Skin of body (tissue), 2 donors: Measurements from ENCODE around the gene GRIN3B. TPM values are rescaled to one million over a fixed set of nuclear protein-coding genes. Genes with fewer than 3 reads are reported as not detected.

ENCODE experiments used
- DNase-seq: peaks from one replicate; lab custom pipeline; 2025; lab: John Stamatoyannopoulos, UW
- total RNA-seq: library from RNA; depleted of rRNA; stranded (reverse); fragments of >200 nt; gene quantifications from one replicate; pipeline ENCODE4 v1.2.3, GENCODE V29; 2014

The GRIN3B gene
- total RNA-seq, 1 donor from 2014 or later = 0.20 TPM

DNA sequence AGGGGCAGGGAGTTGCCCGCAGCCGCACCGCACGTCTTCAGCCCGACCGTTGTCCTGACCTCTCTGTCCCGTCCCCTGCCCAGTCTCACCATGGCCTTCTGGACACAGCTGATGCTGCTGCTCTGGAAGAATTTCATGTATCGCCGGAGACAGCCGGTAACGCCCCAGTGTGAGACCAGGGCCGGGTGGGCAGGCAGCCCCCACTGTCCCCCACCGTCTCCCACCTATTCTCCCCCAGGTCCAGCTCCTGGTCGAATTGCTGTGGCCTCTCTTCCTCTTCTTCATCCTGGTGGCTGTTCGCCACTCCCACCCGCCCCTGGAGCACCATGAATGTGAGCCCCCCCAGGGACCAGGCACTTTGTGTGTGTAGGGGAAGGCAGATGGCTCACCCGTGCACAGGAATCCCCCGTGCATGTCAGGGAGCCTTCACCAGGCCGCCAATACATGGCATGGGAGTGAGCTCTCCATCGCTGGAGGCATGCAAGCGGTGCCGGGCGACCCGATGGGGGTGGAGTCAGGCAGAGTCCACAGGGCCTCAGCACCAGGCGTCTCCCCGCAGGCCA is 41.1 kb downstream of the GRIN3B start:
- no peak for DNase-seq

DNA sequence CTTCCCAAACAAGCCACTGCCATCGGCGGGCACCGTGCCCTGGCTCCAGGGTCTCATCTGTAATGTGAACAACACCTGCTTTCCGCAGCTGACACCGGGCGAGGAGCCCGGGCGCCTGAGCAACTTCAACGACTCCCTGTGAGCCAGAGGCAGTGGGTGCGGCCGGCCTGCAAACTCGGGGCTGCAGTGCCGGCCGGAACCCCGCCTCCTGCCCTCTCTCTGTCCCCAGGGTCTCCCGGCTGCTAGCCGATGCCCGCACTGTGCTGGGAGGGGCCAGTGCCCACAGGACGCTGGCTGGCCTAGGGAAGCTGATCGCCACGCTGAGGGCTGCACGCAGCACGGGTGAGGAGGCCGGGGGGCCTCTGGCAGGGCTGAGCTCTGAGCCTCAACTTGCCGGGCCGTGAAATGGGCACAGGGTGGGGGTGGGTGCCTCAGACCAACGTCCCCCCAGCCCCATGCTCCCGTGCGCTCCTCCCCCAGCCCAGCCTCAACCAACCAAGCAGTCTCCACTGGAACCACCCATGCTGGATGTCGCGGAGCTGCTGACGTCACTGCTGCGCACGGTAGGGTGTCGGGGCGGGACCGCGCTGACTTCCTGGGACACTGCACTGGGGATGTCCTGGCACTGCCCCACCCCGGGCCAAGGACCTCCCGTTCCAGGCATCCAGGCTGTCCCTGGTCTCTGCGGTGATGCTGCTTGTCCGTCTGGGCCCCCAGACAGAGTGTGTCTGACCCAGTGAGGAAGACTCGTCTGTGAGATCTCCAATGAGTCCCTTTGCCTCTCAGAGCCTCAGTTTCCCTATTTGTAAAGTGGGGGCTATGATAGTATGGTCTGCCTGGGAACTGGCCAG is 41.8 kb downstream of the GRIN3B start:
- DNase-seq = no peak

DNA sequence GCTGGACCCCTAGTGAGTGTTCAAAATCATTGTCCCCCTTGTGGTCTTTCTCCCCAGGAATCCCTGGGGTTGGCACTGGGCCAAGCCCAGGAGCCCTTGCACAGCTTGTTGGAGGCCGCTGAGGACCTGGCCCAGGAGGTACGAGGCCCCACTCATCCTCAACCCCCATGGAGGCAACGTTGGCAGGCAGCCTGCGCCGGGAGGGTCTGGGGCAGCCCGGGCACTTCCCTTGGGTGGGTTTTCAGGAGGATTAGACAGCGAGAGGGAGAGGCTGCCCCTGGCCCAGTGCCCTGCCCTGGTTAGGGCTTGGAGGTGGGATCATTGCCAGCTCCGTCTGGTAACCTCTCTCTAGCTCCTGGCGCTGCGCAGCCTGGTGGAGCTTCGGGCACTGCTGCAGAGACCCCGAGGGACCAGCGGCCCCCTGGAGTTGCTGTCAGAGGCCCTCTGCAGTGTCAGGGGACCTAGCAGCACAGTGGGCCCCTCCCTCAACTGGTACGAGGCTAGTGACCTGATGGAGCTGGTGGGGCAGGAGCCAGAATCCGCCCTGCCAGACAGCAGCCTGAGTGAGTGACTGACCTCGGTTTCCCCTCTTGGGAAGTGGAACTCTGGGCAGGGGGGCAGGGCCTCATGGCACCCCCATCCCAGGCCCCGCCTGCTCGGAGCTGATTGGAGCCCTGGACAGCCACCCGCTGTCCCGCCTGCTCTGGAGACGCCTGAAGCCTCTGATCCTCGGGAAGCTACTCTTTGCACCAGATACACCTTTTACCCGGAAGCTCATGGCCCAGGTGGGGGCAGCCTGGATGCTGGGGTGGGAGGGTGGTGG is 42.7 kb downstream of the GRIN3B start:
- no peak for DNase-seq

- no peak for DNase-seq
Measured at GRCh38 chr19:1045247-1045603, 45.0 kb downstream of the GRIN3B start.

DNA sequence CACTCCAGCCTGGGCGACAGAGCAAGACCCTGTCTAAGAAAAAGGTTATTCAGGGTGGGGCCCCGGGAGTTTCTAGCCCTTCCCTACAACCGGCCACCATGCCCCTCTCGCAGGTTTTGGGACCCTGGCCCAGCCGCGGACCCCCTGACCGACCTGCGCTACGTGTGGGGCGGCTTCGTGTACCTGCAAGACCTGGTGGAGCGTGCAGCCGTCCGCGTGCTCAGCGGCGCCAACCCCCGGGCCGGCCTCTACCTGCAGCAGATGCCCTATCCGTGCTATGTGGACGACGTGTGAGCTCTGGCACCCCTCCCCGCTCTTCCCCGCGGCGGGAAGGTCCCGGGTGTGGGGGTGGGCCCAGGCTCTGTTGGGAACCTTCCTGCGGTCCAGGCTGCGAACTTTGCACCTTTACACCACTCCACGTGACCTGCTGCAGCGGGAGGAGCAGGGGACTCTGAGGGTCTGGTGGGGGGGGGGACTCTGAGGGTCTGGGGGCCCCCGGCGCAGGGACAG is 46.0 kb downstream of the GRIN3B start:
- no peak for DNase-seq

DNA sequence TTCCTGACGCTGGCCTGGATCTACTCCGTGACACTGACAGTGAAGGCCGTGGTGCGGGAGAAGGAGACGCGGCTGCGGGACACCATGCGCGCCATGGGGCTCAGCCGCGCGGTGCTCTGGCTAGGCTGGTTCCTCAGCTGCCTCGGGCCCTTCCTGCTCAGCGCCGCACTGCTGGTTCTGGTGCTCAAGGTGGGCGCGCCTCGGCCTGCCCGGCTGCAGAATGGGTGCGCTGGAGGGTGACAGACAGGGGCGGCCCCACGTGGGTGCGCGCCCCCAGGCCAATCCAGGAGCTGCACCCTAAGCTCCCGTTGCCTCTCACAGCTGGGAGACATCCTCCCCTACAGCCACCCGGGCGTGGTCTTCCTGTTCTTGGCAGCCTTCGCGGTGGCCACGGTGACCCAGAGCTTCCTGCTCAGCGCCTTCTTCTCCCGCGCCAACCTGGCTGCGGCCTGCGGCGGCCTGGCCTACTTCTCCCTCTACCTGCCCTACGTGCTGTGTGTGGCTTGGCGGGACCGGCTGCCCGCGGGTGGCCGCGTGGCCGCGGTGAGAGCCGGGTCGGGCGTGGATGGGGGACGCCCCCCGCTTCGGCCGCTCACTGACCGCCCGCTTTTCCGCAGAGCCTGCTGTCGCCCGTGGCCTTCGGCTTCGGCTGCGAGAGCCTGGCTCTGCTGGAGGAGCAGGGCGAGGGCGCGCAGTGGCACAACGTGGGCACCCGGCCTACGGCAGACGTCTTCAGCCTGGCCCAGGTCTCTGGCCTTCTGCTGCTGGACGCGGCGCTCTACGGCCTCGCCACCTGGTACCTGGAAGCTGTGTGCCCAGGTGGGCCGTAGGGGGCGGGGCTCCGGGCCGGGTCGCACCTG is 46.8 kb downstream of the GRIN3B start:
- no peak for DNase-seq

- no peak for DNase-seq
Measured at GRCh38 chr19:1047696-1048147, 47.5 kb downstream of the GRIN3B start.

DNA sequence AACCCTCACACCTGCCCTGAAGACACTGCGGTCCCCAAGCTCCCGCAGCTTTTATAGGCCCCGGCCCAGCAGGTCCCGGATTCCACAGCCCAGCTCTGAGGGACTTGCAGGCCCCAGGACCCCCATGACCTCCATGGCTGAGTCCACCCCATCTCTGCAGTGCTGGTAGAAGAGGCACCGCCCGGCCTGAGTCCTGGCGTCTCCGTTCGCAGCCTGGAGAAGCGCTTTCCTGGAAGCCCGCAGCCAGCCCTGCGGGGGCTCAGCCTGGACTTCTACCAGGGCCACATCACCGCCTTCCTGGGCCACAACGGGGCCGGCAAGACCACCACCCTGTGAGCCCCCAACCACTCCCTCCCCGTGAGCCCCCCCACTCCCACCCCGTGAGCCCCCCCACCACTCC is 48.9 kb downstream of the GRIN3B start:
- DNase-seq = no peak

DNA sequence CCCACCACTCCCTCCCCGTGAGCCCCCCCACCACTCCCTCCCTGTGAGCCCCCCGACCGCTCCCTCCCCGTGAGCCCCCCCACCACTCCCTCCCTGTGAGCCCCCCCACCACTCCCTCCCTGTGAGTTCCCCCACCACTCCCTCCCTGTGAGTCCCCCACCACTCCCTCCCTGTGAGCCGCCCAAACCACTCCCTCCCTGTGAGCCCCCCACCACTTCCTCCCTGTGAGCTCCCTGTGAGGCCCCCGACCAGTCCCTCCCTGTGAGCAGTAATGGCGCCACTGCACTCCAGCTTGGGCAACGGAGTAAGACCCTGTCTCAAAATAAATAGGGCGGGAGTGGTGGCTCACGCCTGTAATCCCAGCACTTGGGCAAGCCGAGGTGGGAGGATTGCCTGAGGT is 49.6 kb downstream of the GRIN3B start:
- DNase-seq = no peak

GRCh38 chr19:1050989-1051788 is 51.0 kb downstream of the GRIN3B start:
- DNase-seq = no peak

GRCh38 chr19:1051791-1052190 is 51.6 kb downstream of the GRIN3B start:
- DNase-seq = no peak

DNA sequence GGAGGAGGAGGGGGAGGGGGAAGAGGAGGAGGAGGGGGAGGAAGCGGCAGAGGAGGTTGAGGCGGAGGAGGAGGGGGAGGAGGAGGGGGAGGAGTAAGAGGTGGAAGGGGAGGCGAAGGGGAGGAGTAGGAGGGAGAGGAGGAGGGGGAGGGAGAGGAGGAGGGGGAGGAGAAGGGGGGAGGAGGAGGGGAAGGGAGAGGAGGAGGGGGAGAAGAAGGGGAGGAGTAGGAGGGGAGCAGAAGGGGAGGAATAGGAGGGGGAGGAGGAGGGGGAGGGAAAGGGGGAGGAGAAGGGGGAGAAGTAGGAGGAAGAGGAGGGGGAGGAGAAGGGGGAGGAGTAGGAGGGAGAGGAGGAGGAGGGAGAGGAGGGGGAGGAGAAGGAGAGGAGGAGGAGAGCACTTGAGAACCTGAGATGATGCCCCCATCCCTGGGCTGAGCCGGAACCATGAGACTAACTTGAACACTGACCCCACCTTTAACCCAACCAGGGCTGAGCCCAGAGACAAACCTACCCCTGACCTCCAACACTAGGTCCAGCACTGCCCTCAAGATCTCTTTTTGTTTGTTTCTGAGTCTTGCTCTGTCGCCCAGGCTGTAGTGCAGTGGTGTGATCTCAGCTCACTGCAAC is 52.2 kb downstream of the GRIN3B start:
- DNase-seq = no peak

DNA sequence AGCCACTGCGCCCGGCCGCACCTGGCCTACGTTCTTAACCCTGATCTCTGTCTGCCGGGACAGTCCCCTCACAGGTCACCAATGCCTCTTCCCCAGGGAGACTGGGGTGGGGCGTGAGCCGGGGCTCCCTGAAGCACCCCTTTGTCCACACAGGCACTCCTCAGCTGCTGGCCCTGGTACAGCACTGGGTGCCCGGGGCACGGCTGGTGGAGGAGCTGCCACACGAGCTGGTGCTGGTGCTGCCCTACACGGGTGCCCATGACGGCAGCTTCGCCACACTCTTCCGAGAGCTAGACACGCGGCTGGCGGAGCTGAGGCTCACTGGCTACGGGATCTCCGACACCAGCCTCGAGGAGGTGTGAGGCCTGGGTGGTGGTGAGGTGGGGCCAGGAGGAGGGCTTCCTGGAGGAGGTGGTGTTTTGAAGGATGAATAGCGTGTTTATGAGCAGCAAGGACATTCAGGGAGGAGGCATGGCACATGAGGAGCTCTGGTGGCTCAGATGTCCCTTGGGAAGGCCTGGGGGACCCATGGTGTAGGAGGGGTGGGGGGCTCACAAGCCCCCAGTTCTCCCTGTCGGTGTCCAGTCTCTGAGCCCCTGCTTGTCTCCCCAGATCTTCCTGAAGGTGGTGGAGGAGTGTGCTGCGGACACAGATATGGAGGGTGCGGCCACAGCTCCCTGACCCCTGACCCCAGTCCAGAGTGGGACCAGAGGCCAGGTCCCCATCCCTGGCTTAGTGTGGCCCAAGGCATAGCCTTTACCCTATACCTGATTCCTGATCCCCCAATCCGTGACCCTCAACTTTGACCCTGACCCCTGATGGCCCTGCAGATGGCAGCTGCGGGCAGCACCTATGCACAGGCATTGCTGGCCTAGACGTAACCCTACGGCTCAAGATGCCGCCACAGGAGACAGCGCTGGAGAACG is 53.2 kb downstream of the GRIN3B start:
- DNase-seq = no peak

DNA sequence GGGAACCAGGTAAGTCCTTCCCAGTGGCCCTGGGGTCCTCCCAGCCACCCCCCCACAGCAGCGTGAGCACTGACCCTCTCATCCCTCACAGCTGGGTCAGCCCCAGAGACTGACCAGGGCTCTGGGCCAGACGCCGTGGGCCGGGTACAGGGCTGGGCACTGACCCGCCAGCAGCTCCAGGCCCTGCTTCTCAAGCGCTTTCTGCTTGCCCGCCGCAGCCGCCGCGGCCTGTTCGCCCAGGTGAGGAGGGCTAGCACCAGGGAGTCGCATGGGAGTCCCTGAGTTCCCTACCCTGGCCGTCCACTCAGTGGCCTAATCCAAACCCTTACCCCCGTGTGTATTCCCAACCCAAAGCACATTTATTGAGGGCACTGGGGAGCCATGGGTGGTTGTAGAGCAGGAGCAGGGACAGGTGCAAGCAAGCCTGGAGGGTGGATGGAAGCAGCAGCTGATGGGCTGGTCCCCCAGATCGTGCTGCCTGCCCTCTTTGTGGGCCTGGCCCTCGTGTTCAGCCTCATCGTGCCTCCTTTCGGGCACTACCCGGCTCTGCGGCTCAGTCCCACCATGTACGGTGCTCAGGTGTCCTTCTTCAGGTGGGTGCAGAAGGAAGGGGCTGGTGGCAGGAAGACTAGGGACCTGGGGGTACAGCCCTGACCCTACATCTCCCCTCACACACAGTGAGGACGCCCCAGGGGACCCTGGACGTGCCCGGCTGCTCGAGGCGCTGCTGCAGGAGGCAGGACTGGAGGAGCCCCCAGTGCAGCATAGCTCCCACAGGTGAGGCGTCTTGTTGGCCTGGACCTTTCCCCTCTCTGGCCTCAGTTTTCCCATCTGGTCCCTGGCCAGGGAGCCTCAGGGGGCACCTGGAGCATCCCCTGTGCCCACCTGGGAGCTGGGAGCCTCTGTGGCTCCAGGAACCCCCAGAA is 54.1 kb downstream of the GRIN3B start:
- no peak for DNase-seq

DNA sequence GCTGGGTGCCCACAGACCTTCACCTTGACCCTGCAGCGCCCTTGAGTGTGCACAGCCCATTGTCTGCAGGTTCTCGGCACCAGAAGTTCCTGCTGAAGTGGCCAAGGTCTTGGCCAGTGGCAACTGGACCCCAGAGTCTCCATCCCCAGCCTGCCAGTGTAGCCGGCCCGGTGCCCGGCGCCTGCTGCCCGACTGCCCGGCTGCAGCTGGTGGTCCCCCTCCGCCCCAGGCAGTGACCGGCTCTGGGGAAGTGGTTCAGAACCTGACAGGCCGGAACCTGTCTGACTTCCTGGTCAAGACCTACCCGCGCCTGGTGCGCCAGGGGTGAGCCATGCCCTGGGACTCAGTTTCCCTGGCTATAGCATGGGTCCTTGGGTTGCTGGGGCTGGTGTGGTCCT is 54.8 kb downstream of the GRIN3B start:
- DNase-seq = no peak

GRCh38 chr19:1055886-1056620 is 55.8 kb downstream of the GRIN3B start:
- no peak for DNase-seq
